ENCODE results near the gene TFCP2L1. TPM values are rescaled to one million over a fixed set of nuclear protein-coding genes. Genes with fewer than 3 reads are reported as not detected.
"Not testable (repeated sequence)": the region's sequence is repeated elsewhere in the genome, so short reads cannot be mapped to it uniquely, and the experiment has no call there.

TFCP2L1 gene
- total RNA-seq, 1 donor from 2014 or later = 0.05 TPM

GRCh38 chr2:121304941-121305340 lies 19.9 kb upstream of the TFCP2L1 start:
- Mint-ChIP-seq H3K27me3 (ENCODE audit: low read depth, unreplicated experiment) (peaks cover 31% of the 10 kb centered on the region), H3K27ac (ENCODE audit: unreplicated experiment) (no peak overlapping the region), H3K9me3 (ENCODE audit: unreplicated experiment) (no peaks in the 10 kb centered on the region), H3K4me1 (ENCODE audit: low read depth, unreplicated experiment) (no peaks in the 10 kb centered on the region), H3K4me3 (ENCODE audit: unreplicated experiment) (no peak overlapping the region), H3K36me3 (ENCODE audit: low read depth, unreplicated experiment) (no peaks in the 10 kb centered on the region)
- TF ChIP-seq CTCF (IDR thresholded peaks at IDR 0.05; ENCODE audit: insufficient read depth, low read depth, low read length) = no peak
- no peak for TF ChIP-seq EZH2 (IDR thresholded peaks at IDR 0.05; ENCODE audit: insufficient read depth, low read length)
- no peaks in the 10 kb centered on the region for H3K79me2 ChIP-seq (ENCODE audit: insufficient read depth, low read length)
- H3K27ac ChIP-seq (ENCODE audit: low read depth, low read length) = no peak overlapping the region
- peaks cover 13% of the 10 kb centered on the region for H3K27me3 ChIP-seq (ENCODE audit: insufficient read depth, low read length)
- H2AFZ ChIP-seq (ENCODE audit: low read depth, low read length) = no peak overlapping the region
- DNase-seq (ENCODE audit: low read depth) (no peak), FAIRE-seq (no peak)
- no peak overlapping the region for H3K4me3 ChIP-seq (ENCODE audit: insufficient read depth, low read depth, low read length)
- H4K20me1 ChIP-seq (ENCODE audit: insufficient read depth, low read length) = no peaks in the 10 kb centered on the region
- H3K4me2 ChIP-seq (ENCODE audit: low read length) = no peak overlapping the region
- H3K36me3 ChIP-seq (ENCODE audit: insufficient read depth, low read length) = no peaks in the 10 kb centered on the region
- H3K9ac ChIP-seq (ENCODE audit: low read length) = no peak overlapping the region
- no peaks in the 10 kb centered on the region for H3K9me3 ChIP-seq (ENCODE audit: insufficient read depth, low read depth, low read length)
- no peaks in the 10 kb centered on the region for H3K4me1 ChIP-seq (ENCODE audit: insufficient read depth, low read length)

GRCh38 chr2:121303531-121304263 lies 18.7 kb upstream of the TFCP2L1 start:
- Histone ChIP-seq H3K9ac (ENCODE audit: low read length) (no peak overlapping the region), H3K79me2 (ENCODE audit: insufficient read depth, low read length) (no peaks in the 10 kb centered on the region), H3K4me2 (ENCODE audit: low read length) (no peak overlapping the region), H2AFZ (ENCODE audit: low read depth, low read length) (no peak overlapping the region), H3K36me3 (ENCODE audit: insufficient read depth, low read length) (no peaks in the 10 kb centered on the region), H3K4me3 (ENCODE audit: insufficient read depth, low read depth, low read length) (no peak overlapping the region), H3K9me3 (ENCODE audit: insufficient read depth, low read depth, low read length) (no peaks in the 10 kb centered on the region), H4K20me1 (ENCODE audit: insufficient read depth, low read length) (no peaks in the 10 kb centered on the region), H3K27me3 (ENCODE audit: insufficient read depth, low read length) (peaks cover 13% of the 10 kb centered on the region), H3K4me1 (ENCODE audit: insufficient read depth, low read length) (no peaks in the 10 kb centered on the region), H3K27ac (ENCODE audit: low read depth, low read length) (no peak overlapping the region)
- H3K4me1 Mint-ChIP-seq (ENCODE audit: low read depth, unreplicated experiment) = no peaks in the 10 kb centered on the region
- H3K27me3 Mint-ChIP-seq (ENCODE audit: low read depth, unreplicated experiment) = peaks cover 33% of the 10 kb centered on the region
- no peak overlapping the region for H3K27ac Mint-ChIP-seq (ENCODE audit: unreplicated experiment)
- no peaks in the 10 kb centered on the region for H3K9me3 Mint-ChIP-seq (ENCODE audit: unreplicated experiment)
- TF ChIP-seq CTCF (IDR thresholded peaks at IDR 0.05; ENCODE audit: insufficient read depth, low read depth, low read length) (no peak), EZH2 (IDR thresholded peaks at IDR 0.05; ENCODE audit: insufficient read depth, low read length) (no peak)
- DNase-seq (ENCODE audit: low read depth) (no peak), FAIRE-seq (no peak)
- H3K4me3 Mint-ChIP-seq (ENCODE audit: unreplicated experiment) = no peak overlapping the region
- H3K36me3 Mint-ChIP-seq (ENCODE audit: low read depth, unreplicated experiment) = no peaks in the 10 kb centered on the region

GRCh38 chr2:121301190-121301589 lies 16.2 kb upstream of the TFCP2L1 start:
- H2AFZ ChIP-seq (ENCODE audit: low read depth, low read length); H3K4me1 ChIP-seq (ENCODE audit: insufficient read depth, low read length); H3K79me2 ChIP-seq (ENCODE audit: insufficient read depth, low read length); H3K9me3 ChIP-seq (ENCODE audit: insufficient read depth, low read depth, low read length); H3K36me3 ChIP-seq (ENCODE audit: insufficient read depth, low read length); H4K20me1 ChIP-seq (ENCODE audit: insufficient read depth, low read length); H3K27ac Mint-ChIP-seq (ENCODE audit: unreplicated experiment); H3K4me1 Mint-ChIP-seq (ENCODE audit: low read depth, unreplicated experiment); H3K27ac ChIP-seq (ENCODE audit: low read depth, low read length); H3K36me3 Mint-ChIP-seq (ENCODE audit: low read depth, unreplicated experiment); DNase-seq (ENCODE audit: low read depth); H3K9me3 Mint-ChIP-seq (ENCODE audit: unreplicated experiment); H3K4me3 ChIP-seq (ENCODE audit: insufficient read depth, low read depth, low read length); FAIRE-seq; H3K27me3 ChIP-seq (ENCODE audit: insufficient read depth, low read length); H3K4me2 ChIP-seq (ENCODE audit: low read length); H3K9ac ChIP-seq (ENCODE audit: low read length); H3K4me3 Mint-ChIP-seq (ENCODE audit: unreplicated experiment): not testable (repeated sequence)
- H3K27me3 Mint-ChIP-seq (ENCODE audit: low read depth, unreplicated experiment) = peaks cover 34% of the 10 kb centered on the region
